ENCODE results near the gene PCAT7. TPM values are rescaled to one million over a fixed set of nuclear protein-coding genes. Genes with fewer than 3 reads are reported as not detected.

Gene PCAT7
- total RNA-seq, 2 experiments from 2014 or later = 1.8 to 2.5 TPM

DNA sequence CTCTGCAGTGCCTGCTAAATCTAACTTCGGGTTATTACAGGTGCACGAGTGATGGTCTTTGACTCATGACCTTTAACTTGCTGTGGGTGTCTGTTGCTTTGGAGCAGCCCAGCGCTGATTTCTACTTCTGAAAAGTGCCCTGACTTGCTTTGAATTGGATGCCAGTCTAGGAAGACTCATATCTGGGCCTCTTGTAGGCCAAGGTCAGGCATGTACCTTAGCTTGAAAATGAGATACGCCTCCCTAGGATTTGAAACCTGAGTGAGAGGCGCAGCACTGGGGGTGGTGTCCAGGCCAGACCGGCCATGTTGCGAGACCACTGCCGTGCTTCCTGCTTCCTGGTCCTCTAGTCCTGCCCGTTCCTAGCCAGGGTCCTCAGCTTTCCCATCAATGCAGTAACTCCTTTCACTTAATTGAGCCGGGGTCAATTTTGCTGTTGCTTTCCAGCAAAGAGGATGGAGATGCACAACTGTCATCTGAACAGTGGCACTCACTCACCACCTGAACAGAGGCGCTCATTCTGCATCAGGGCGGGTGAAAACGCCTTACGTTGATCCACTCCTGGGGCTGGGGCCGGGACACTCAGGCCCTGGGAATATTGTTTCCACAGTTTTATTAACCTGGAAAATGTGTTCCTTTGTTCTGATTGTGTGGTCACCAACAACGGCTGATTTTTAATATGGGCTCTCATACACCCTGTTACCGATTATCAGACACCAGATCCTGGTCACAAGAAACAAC lies 14.3 kb downstream of the PCAT7 start:
- ChIA-PET CTCF (ENCODE audit: unreplicated experiment) (no interaction called here), POLR2A (no interaction called here)
- no peak for DNase-seq (ENCODE audit: low spot score)
- no peaks in the 10 kb centered on the region for H3K9me3 ChIP-seq (ENCODE audit: low read length)
- no peaks in the 10 kb centered on the region for H4K20me1 ChIP-seq (ENCODE audit: insufficient read depth, low read length)
- no peaks in the 10 kb centered on the region for H3K4me1 ChIP-seq (ENCODE audit: insufficient read depth, low read length, poor library complexity, severe bottlenecking)
- H3K4me2 ChIP-seq (ENCODE audit: low read length) = no peak overlapping the region
- no peak overlapping the region for H3K4me3 ChIP-seq (ENCODE audit: low read depth, low read length, poor library complexity, severe bottlenecking)
- no peaks in the 10 kb centered on the region for H3K79me2 ChIP-seq (ENCODE audit: insufficient read depth, low read depth, low read length)
- H3K36me3 ChIP-seq (ENCODE audit: insufficient read depth, low read length) = no peaks in the 10 kb centered on the region
- no peaks in the 10 kb centered on the region for H3K9me2 ChIP-seq (ENCODE audit: insufficient read depth, low read length)
- intact Hi-C loops (cut with micrococcal nuclease; ENCODE audit: unreplicated experiment) = no loop called here
- H2AFZ ChIP-seq (ENCODE audit: low read length) = no peak overlapping the region
- no TSS peak for BruUV-seq (replicated peaks)
- TF ChIP-seq CTCF (conservative IDR thresholded peaks at IDR 0.05; ENCODE audit: low read length) (no peak), EZH2phosphoT487 (IDR thresholded peaks at IDR 0.05; ENCODE audit: borderline replicate concordance, low read depth, low read length) (no peak)
- H3K27ac ChIP-seq (ENCODE audit: low read depth, low read length, poor library complexity, severe bottlenecking) = no peak overlapping the region

- DNase-seq (ENCODE audit: low spot score) = no peak
- Histone ChIP-seq H3K9me2 (ENCODE audit: insufficient read depth, low read length) (no peaks in the 10 kb centered on the region), H3K27ac (ENCODE audit: low read depth, low read length, poor library complexity, severe bottlenecking) (no peak overlapping the region), H3K4me1 (ENCODE audit: insufficient read depth, low read length, poor library complexity, severe bottlenecking) (peaks cover 34% of the 10 kb centered on the region), H3K4me2 (ENCODE audit: low read length) (peak overlapping the region; percentile 27; the same call in 1 of the 2 replicates), H4K20me1 (ENCODE audit: insufficient read depth, low read length) (no peaks in the 10 kb centered on the region), H3K4me3 (ENCODE audit: low read depth, low read length, poor library complexity, severe bottlenecking) (no peak overlapping the region), H3K9me3 (ENCODE audit: low read length) (peaks cover 6% of the 10 kb centered on the region; the same call in 1 of the 2 replicates), H3K36me3 (ENCODE audit: insufficient read depth, low read length) (no peaks in the 10 kb centered on the region), H2AFZ (ENCODE audit: low read length) (peak overlapping the region; percentile 80; the same call in 1 of the 2 replicates), H3K79me2 (ENCODE audit: insufficient read depth, low read depth, low read length) (no peaks in the 10 kb centered on the region)
- intact Hi-C loops (cut with micrococcal nuclease; ENCODE audit: unreplicated experiment) = no loop called here
- no TSS peak for BruUV-seq (replicated peaks)
- ChIA-PET CTCF (ENCODE audit: unreplicated experiment) (no interaction called here), POLR2A (interaction anchor here (1.1 kb wide), 1 partner anchor 9 kb away, joined by 3 read pairs; no protein-coding TSS in a partner anchor)
- TF ChIP-seq CTCF (conservative IDR thresholded peaks at IDR 0.05; ENCODE audit: low read length) = no peak
- TF ChIP-seq EZH2phosphoT487 (IDR thresholded peaks at IDR 0.05; ENCODE audit: borderline replicate concordance, low read depth, low read length) = no peak
Observed at GRCh38 chr9:94576131-94576530, 21.2 kb downstream of the PCAT7 start.

DNA sequence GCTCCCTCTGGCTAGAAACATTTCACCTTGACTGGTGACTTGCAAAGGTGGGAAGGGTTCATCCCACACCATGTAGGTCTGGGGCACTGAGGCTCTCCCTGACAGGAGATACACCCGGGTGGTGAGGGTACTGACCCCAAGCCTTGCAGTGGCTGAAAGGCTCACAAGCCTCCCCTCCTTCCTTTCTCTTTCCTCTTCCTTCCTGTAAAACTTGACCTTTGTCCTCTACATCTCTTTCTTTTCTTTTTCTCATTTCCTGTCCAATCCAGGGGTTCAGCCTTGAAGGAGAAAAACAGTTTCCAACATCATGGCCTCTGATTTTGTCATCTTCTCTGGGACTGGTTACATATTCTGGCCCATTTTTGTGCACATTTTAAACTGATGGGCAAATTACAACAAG lies 22.2 kb downstream of the PCAT7 start:
- H3K4me2 ChIP-seq (ENCODE audit: low read length) = peak overlapping the region; percentile 27
- no TSS peak for BruUV-seq (replicated peaks)
- H3K9me2 ChIP-seq (ENCODE audit: insufficient read depth, low read length) = no peaks in the 10 kb centered on the region
- no peak for TF ChIP-seq EZH2phosphoT487 (IDR thresholded peaks at IDR 0.05; ENCODE audit: borderline replicate concordance, low read depth, low read length)
- no peak for TF ChIP-seq CTCF (conservative IDR thresholded peaks at IDR 0.05; ENCODE audit: low read length)
- POLR2A ChIA-PET = interaction anchor here (1.0 to 1.3 kb wide), 2 partner anchors 9 to 15 kb away, joined by 4 to 5 read pairs; no protein-coding TSS in a partner anchor
- peak overlapping the region; percentile 47 for H3K27ac ChIP-seq (ENCODE audit: low read depth, low read length, poor library complexity, severe bottlenecking)
- CTCF ChIA-PET (ENCODE audit: unreplicated experiment) = no interaction called here
- H2AFZ ChIP-seq (ENCODE audit: low read length) = peak overlapping the region; percentile 80; the same call in 1 of the 2 replicates
- H3K36me3 ChIP-seq (ENCODE audit: insufficient read depth, low read length) = no peaks in the 10 kb centered on the region
- H4K20me1 ChIP-seq (ENCODE audit: insufficient read depth, low read length) = no peaks in the 10 kb centered on the region
- DNase-seq (ENCODE audit: low spot score) = peak; percentile 21
- H3K4me3 ChIP-seq (ENCODE audit: low read depth, low read length, poor library complexity, severe bottlenecking) = no peak overlapping the region
- H3K9me3 ChIP-seq (ENCODE audit: low read length) = peaks cover 6% of the 10 kb centered on the region; the same call in 1 of the 2 replicates
- intact Hi-C loops (cut with micrococcal nuclease; ENCODE audit: unreplicated experiment) = no loop called here
- no peaks in the 10 kb centered on the region for H3K79me2 ChIP-seq (ENCODE audit: insufficient read depth, low read depth, low read length)
- peaks cover 38% of the 10 kb centered on the region for H3K4me1 ChIP-seq (ENCODE audit: insufficient read depth, low read length, poor library complexity, severe bottlenecking)
